ENCODE results near the gene RNF144B.
"Not testable (repeated sequence)": the region's sequence is repeated elsewhere in the genome, so short reads cannot be mapped to it uniquely, and the experiment has no call there.

The RNF144B gene

DNA sequence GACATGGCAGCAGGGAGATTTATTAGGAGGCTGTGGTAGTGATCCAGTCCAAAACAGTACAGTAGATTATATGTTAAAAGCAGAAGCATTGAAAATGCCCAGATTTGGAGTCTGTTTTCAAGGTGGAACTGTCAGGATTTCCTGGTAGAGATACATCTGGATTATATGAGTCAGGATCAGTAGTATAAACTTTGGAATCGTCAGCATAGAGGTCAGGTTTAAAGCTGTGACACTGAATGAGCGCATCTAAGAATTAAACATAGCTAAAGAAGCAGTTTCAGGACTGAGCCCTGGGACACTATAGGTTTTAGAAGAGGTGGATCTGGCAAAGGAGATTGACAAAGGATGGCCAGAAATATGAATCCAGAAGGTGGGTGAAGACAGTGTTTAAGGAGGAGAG lies 60.4 kb downstream of the RNF144B start:
- DNase-seq, result no peak

DNA sequence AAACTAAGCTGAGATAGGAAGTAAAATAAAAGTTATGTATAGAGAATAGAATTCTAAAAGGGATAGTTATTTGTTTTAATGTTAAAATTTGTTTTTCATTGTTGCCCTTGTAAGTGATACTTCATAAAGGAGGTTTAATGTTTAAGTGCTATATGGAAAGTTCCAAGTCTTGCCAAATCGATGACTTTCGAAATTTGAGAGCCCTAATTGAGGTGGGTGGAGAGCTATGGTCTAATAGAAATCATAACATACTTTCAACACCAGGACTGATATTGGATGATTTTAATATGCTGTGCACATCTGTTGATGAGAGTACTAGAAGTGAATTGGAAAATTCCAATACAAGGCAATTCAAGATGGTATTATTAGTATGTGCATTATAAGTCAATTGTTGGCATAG lies 64.6 kb downstream of the RNF144B start:
- DNase-seq, result no peak

- no peak for DNase-seq
Observed at GRCh38 chr6:18454446-18454845, 67.3 kb downstream of the RNF144B start.

DNA sequence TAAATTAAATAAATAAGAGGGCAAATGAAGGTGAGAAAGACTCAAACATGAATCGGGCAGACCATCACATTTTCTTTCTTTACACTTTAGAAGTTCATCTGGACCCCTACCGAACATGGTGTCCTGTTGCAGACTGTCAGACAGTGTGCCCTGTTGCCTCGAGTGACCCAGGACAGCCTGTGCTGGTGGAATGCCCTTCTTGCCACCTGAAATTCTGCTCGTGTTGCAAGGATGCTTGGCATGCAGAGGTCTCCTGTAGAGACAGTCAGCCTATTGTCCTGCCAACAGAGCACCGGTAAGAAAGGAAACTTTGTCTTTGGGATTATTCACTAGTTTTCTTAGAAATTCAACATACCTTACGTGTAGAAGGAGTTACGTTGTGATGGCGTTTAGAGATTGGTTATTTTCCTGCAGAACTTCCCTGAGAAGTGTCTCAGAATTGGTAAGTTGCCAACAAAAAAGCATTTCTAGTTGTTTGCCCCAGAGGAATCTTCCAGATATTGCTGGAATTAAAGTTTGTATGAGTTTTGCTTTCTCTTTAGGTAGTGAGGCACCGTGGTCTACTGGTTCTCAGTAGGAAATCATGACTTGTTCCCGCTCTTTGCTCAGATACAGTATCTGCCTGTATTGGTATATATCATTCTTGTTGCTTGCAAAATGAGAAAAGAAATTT lies 70.1 kb downstream of the RNF144B start:
- no peak for DNase-seq

DNA sequence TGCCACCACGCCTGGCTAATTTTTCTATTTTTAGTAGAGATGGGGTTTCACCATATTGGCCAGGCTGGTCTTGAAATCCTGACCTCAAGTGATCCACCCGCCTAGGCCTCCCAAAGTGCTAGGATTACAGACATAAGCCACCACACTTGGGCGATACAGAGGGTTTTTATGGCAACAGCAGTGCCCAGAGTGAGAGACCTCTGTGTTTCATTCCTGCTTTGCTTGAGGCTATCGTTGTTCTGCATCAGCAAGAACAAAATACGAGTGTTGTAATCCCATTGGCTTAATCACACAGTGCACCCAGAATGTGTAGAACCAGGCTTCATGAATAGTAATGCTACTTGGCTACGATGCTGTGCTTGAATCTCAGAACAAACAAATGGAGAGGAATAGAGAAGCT lies 70.9 kb downstream of the RNF144B start:
- not testable (repeated sequence) for DNase-seq

DNA sequence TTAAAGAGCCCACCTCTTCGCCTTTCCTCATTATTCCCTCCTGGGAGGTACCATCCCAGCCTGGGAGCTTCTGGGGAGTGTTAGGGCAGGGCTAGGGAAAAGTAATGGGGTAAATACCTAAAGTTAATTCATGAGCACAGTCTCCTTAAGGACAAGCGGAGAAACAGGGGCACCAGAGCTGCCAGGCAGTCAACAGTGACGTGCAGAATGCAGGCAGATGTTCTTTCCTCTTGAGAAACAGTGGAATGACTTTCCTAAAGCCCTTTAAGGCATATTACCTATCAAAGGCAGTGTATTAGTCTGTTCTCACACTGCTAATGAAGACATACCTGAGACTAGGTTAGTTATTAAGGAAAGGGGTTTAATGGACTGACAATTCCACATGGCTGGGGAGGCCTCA lies 76.3 kb downstream of the RNF144B start:
- no peak for DNase-seq

- no peak for DNase-seq
Observed at GRCh38 chr6:18464176-18464575, 77.0 kb downstream of the RNF144B start.

- DNase-seq, result no peak
Observed at GRCh38 chr6:18465410-18466154, 78.4 kb downstream of the RNF144B start.

GRCh38 chr6:18467741-18468502 lies 80.8 kb downstream of the RNF144B start:
- no peak for DNase-seq

GRCh38 chr6:18468503-18468843 lies 81.3 kb downstream of the RNF144B start:
- no peak for DNase-seq

DNA sequence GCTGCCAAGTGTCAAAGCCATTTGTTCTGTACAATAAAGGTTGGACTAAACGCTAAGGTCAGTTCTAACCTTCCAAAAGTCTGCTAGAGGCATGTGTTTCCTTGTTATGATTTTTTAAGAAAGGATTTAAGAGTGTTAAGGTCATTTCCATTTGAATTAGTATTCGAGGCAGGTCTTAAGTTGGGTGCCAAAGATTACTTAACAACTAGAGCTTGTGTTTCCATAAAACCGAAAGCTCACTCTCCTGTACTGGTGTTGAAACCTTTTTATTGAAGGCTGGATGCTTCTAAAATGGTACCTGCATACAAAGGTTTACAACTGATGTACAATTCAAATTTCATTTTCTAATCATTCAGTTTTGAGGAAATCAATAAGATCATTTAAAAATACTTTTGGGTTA lies 82.4 kb downstream of the RNF144B start:
- DNase-seq, result no peak

DNA sequence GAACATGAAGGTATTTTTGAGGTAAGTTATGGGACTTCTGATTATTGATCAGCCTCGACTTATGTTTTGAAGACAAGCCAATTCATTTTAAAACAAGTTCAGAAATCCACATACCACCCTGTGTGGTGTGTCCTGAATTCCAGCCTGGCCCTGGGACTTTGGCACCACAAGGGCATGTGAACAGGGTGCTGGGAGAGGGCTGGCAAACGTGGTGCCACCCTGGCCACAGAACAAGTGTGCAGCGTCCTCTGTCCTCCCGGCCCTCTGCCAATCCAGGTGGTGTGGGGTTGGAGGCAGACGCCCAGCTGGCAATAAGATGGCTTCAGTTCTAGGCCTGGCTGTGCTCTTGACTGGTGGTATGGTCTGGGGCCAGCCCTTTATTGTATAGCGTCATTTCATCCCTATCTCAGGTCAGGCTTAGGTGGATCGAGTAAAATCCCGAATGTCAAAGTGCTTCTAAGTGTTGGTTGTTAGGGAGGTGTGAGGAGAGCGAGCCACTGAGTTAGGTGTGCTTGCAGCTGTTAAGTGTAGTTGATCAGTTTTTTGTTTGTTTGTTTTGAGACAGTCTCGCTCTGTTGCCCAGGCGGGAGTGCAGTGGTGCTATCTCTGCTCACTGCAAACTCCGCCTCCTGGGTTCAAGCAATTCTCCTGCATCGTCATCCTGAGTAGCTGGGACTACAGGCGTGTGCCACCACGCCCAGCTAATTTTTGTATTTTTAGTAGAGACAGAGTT lies 84.2 kb downstream of the RNF144B start:
- no peak for DNase-seq

GRCh38 chr6:18472941-18473340 lies 85.8 kb downstream of the RNF144B start:
- no peak for DNase-seq

DNA sequence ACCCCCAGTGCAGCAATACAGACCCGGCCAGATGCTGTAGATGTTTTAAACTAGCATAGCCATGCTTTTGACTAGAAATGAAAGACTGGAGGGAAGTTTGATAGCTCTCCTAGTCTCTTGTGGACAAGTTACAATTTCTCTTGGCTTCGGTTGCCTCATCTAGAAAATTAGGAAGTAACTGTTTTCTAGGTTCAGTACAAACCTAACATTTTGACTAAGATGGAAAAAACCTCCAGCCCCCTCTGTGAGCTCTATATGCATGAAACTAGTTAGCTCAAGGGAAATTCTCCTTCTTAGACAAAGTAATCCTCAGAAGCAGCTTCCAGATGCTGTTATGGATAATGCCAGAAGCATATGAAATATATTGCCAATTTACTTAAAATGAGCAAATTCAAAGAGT lies 86.6 kb downstream of the RNF144B start:
- DNase-seq, result no peak

GRCh38 chr6:18477301-18477941 lies 90.3 kb downstream of the RNF144B start:
- DNase-seq, result no peak

DNA sequence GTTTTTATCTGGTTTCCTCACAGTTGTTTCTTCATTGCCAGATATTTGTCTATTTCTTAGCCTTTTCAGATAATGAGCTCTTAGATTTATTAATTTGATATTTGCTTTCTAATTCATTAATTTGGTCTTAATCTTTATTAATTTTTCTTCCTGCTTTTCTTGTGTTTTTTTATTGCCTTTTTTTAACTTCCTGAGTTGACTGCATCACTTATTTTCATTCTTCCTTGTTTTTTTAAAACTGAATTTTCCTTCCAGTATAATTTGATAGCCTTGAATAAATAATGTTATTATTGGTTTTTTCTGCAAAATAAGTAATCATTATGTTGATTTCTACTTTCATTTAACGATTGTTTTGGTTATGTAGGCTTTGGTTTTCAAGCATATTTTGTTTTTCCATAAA lies 91.5 kb downstream of the RNF144B start:
- DNase-seq, result no peak

- no peak for DNase-seq
Observed at GRCh38 chr6:18481870-18482269, 94.7 kb downstream of the RNF144B start.

- DNase-seq, result no peak
Observed at GRCh38 chr6:18485660-18486435, 98.7 kb downstream of the RNF144B start.

- DNase-seq, result no peak
Observed at GRCh38 chr6:18488004-18488403, 100.9 kb downstream of the RNF144B start.

DNA sequence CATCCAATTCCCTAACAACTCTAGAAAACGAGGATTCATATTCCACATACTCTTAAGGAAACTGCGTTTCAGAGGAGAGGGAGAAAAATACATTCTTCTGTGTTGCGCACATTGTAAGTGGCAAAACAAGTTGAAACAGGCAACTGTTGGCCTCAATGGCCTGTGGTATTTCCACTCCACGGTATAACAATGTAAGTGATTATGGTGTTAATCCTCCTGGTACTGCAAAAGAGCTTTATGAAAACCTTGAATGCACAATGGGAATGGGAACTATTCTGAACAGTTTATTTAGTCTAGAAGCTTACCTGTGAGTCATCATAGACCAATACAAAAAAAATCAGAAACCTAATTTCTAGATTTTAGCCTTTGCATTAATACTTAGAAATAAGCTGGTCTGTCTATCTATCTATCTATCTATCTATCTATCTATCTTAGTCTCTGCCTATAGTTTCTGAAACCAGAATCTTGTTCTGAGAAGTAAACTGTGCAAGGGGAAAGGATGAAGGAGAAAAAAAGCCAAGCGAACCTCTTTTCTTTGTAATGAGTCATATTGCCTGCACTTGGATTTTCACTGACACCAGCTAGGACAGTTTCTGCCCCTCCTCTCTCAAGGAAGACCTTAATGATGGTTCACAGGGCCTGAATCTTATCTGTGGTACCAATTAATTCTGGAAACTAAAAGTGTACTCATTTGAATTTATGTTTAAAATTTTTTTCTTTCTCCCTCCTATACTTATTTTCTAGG lies 101.5 kb downstream of the RNF144B start:
- DNase-seq, result no peak

GRCh38 chr6:18489335-18489734 lies 102.2 kb downstream of the RNF144B start:
- DNase-seq, result no peak

Measured in femur (tissue), 1 donor.